GM12878 (cell line): Measurements from ENCODE around the gene ACTL7A. TPM values are rescaled to one million over a fixed set of nuclear protein-coding genes. Genes with fewer than 3 reads are reported as not detected.

ENCODE experiments used
- ATAC-seq: fragments of 200-7000 bp; cut with Tn5 transposase; 3 replicates; pipeline ENCODE4 v1.9.1; 2020; ENCODE audit warnings: mild to moderate bottlenecking, moderate library complexity
- Bru-seq: library from RNA; stranded (reverse); fragments of 400-500 nt; gene quantifications from one replicate; lab custom pipeline; 2021; lab: Mats Ljungman, UMichigan
- BruChase-seq, 2 experiments: library from RNA; stranded (reverse); fragments of 400-500 nt; gene quantifications; one replicate each; lab custom pipeline; 2021; lab: Mats Ljungman, UMichigan
- BruUV-seq: library from RNA; stranded (reverse); fragments of 400-500 nt; replicated peaks from 2 replicates; lab custom pipeline; 2021; lab: Mats Ljungman, UMichigan
- CTCF ChIA-PET: fragments of 300-600 bp; sonication (Branson Sonifier 250); formaldehyde crosslinking; extraction: SDS; loops from one replicate; lab custom pipeline; 2021; ENCODE audit warnings: inconsistent platforms; lab: Yijun Ruan, JAX
- POLR2A ChIA-PET: fragments of 350-600 bp; formaldehyde crosslinking; extraction: SDS; loops from one replicate; lab custom pipeline; 2021; ENCODE audit warnings: inconsistent platforms; lab: Charles Lee
- RAD21 ChIA-PET: fragments of 300-600 bp; sonication (Branson Sonifier 250); formaldehyde crosslinking; loops from one replicate; lab custom pipeline; 2023; ENCODE audit warnings: antibody characterized with exemption; ENCODE audit not compliant: unreplicated experiment; lab: Charles Lee
- SMC1A ChIA-PET: fragments of 300-600 bp; sonication (Branson Sonifier 250); formaldehyde crosslinking; loops from one replicate; lab custom pipeline; 2023; ENCODE audit not compliant: unreplicated experiment, uncharacterized antibody; lab: Charles Lee
- DNase-seq: peaks from one replicate; pipeline ENCODE4 v3.0.0-alpha.2; 2011; ENCODE audit warnings: low read depth, low spot score
- FAIRE-seq: peaks from 3 replicates; lab custom pipeline; 2011; peaks lifted over from hg19 to GRCh38; lab: Jason Lieb, UNC
- H2AFZ ChIP-seq: 2 replicates; pipeline ENCODE4 v1.6.0; 2011; ENCODE audit warnings: low read depth, low read length, control low read depth; ENCODE audit not compliant: control insufficient read depth
- H3K27ac ChIP-seq: 2 replicates; pipeline ENCODE4 v1.5.1; 2011; ENCODE audit warnings: control low read depth; ENCODE audit not compliant: control insufficient read depth, insufficient read depth
- H3K27me3 ChIP-seq, 2 experiments: replicated peaks in 1 of 2; 2 replicates each; pipeline versions ENCODE4 v1.6.0 to v1.6.1; 2011; ENCODE audit warnings: low read length in 1 of 2; ENCODE audit not compliant: control insufficient read depth in 2 of 2, insufficient read depth in 2 of 2
- H3K36me3 ChIP-seq, 2 experiments: 2 replicates each; pipeline ENCODE4 v1.5.1; 2011; ENCODE audit warnings: low read length in 1 of 2; ENCODE audit not compliant: control insufficient read depth in 2 of 2, insufficient read depth in 2 of 2
- H3K4me1 ChIP-seq: 2 replicates; pipeline ENCODE4 v1.6.1; 2011; ENCODE audit warnings: mild to moderate bottlenecking, low read length, moderate library complexity, mixed read lengths; ENCODE audit not compliant: control insufficient read depth, insufficient read depth
- H3K4me2 ChIP-seq: 2 replicates; pipeline ENCODE4 v1.6.0; 2011; ENCODE audit warnings: control low read depth; ENCODE audit not compliant: control insufficient read depth, insufficient read depth
- H3K4me3 ChIP-seq: fragments of 200-600 bp; sonication (generic); 2 replicates; pipeline ENCODE4 v1.5.1; 2016
- H3K79me2 ChIP-seq: 2 replicates; pipeline ENCODE4 v1.6.0; 2011; ENCODE audit warnings: low read length; ENCODE audit not compliant: control insufficient read depth, insufficient read depth
- H3K9ac ChIP-seq: 2 replicates; pipeline ENCODE4 v1.8.0; 2011; ENCODE audit warnings: low read length, control low read depth, mixed read lengths; ENCODE audit not compliant: control insufficient read depth, insufficient read depth
- H3K9me3 ChIP-seq: replicated peaks from 3 replicates; pipeline ENCODE4 v1.5.1; 2011; ENCODE audit warnings: mild to moderate bottlenecking, low read length; ENCODE audit not compliant: control insufficient read depth, insufficient read depth
- H4K20me1 ChIP-seq: 2 replicates; pipeline ENCODE4 v1.6.0; 2011; ENCODE audit not compliant: control insufficient read depth, insufficient read depth
- IRF5 ChIP-seq: fragments of 450-650 bp; IDR thresholded peaks from 2 replicates; pipeline ENCODE4 v1.6.1; 2017; ENCODE audit warnings: borderline replicate concordance
- WGBS: methylation state at CpG from one replicate; pipeline ENCODE4 v1.1.6; 2016; ENCODE audit warnings: low lambda C conversion rate; ENCODE audit not compliant: insufficient replicate concordance, insufficient coverage; ENCODE audit errors: missing lambda C conversion rate; 5-methylcytosine and 5-hydroxymethylcytosine counted together
- in situ Hi-C: fragments of 300-500 bp; cut with MboI; formaldehyde crosslinking; loops from 9 replicates; pipeline ENCODE4 v1.14.3; 2018; ENCODE audit warnings: mixed read lengths
- intact Hi-C: fragments of 100-400 bp; cut with micrococcal nuclease; formaldehyde crosslinking; loops from one replicate; pipeline ENCODE4 v1.14.2; 2022; ENCODE audit not compliant: unreplicated experiment
- long read RNA-seq, 2 experiments: library from polyadenylated mRNA; unstranded; transcript quantifications; one replicate each; pipeline ENCODE4 v2.0.0, GENCODE V29; 2019 to 2020
- polyA minus RNA-seq, 3 experiments: library from RNA; depleted of rRNA, polyadenylated mRNA; stranded (reverse); fragments of >200 nt; gene quantifications; 2 replicates each; pipeline ENCODE4 v1.2.3, GENCODE V29; 2011
- polyA plus RNA-seq, 11 experiments: library from polyadenylated mRNA; depleted of rRNA in 4 of 11; unstranded in 6 of 11; stranded (reverse) in 5 of 11; fragments of >200 nt; fragmentation: Nextera tagmentation in 4 of 11; fragmentation: Illumina TruSeq in 1 of 11; extraction: Ambion mirVana in 4 of 11; extraction: Trizol in 1 of 11; gene quantifications; 1 replicate in 1 of 11; 2 replicates in 10 of 11; pipeline versions ENCODE4 v1.2.1 to v1.2.3, GENCODE V29; 2011 to 2016; ENCODE audit warnings: inconsistent platforms in 2 of 11, missing spikeins in 2 of 11, low read depth in 1 of 11
- total RNA-seq, 4 experiments: library from RNA; depleted of rRNA in 3 of 4; stranded (reverse); fragments of >200 nt in 3 of 4; fragmentation: Illumina TruSeq in 1 of 4; extraction: Trizol in 1 of 4; gene quantifications; 2 replicates each; pipeline versions ENCODE4 v1.2.1 to v1.2.3, GENCODE V29; 2013 to 2021

Gene ACTL7A
- not detected in 2 replicates for total RNA-seq (2013; cell fraction: nucleolus; rRNA removed)
- total RNA-seq (2014; rRNA removed) (0.05 TPM in 1 of 2 replicates, not detected in the other), total RNA-seq (2014; rRNA removed; fragmentation: Illumina TruSeq; extraction: Trizol) (not detected in 2 replicates), total RNA-seq (2021) (not detected in 2 replicates), polyA plus RNA-seq (2011; rRNA removed) (not detected in 2 replicates), polyA plus RNA-seq (2014; fragmentation: Illumina TruSeq; extraction: Trizol) (not detected in 2 replicates), polyA plus RNA-seq (2014; fragmentation: Nextera tagmentation; extraction: Ambion mirVana) (not detected), polyA plus RNA-seq (2014; rRNA removed) (not detected in 2 replicates), polyA plus RNA-seq (2016; fragmentation: Nextera tagmentation; extraction: Ambion mirVana) (not detected), polyA minus RNA-seq (2011; rRNA and poly(A)+ RNA removed) (not detected in 2 replicates), Bru-seq, nascent RNA (not detected), BruChase-seq, experiment 1, labeled RNA remaining after a 6-hour chase (not detected), BruChase-seq, experiment 2, labeled RNA remaining after a 2-hour chase (not detected)
- not detected for polyA plus RNA-seq (2011; ENCODE audit: low read depth)
- not detected in 2 replicates for polyA plus RNA-seq (2011; cell fraction: cytosol; rRNA removed)
- not detected in 2 replicates for polyA plus RNA-seq (2011; cell fraction: nucleus; rRNA removed)
- polyA plus RNA-seq (2012): not detected in 2 replicates
- polyA minus RNA-seq (2011; cell fraction: cytosol; rRNA and poly(A)+ RNA removed): not detected in 2 replicates
- polyA minus RNA-seq (2011; cell fraction: nucleus; rRNA and poly(A)+ RNA removed): not detected in 2 replicates
- long read RNA-seq, experiment 1: 0 reads
- long read RNA-seq, experiment 2: 0 reads

GRCh38 chr9:108861997-108862396 is at the start of gene ACTL7A:
Gene ACTL7A (plus strand): TSS chr9:108862266. CDS start chr9:108862323, 57 bp downstream.
- ChIA-PET SMC1A (interaction anchor here (0.6 kb wide), 1 partner anchor 182 kb away, joined by 3 read pairs; no protein-coding TSS in a partner anchor), CTCF (no interaction called here), POLR2A (no interaction called here), RAD21 (no interaction called here)
- no peak for TF ChIP-seq IRF5
- no peaks in the 10 kb centered on the region for H3K4me1 ChIP-seq
- no peak within 1 kb of the TSS for H3K4me3 ChIP-seq
- intact Hi-C loops (no loop called here), in situ Hi-C loops (no loop called here)
- no peak within 1 kb of the TSS for H3K27ac ChIP-seq
- 69% methylated on average over 3 of the region's 3 CpGs for WGBS
- no peaks in the 10 kb centered on the region for H3K9me3 ChIP-seq
- BruUV-seq: no TSS peak
- H3K79me2 ChIP-seq: no peaks in the 10 kb centered on the region
- ATAC-seq: no peak
- H2AFZ ChIP-seq: no peak within 1 kb of the TSS
- no peaks in the 10 kb centered on the region for H3K27me3 ChIP-seq
- no peak within 1 kb of the TSS for H3K9ac ChIP-seq
- H3K36me3 ChIP-seq: no peaks in the 10 kb centered on the region
- DNase-seq: no peak
- H3K4me2 ChIP-seq: no peak within 1 kb of the TSS
- no peak for FAIRE-seq
- no peaks in the 10 kb centered on the region for H4K20me1 ChIP-seq
